T-cell (primary cell): ENCODE data around the gene TRNP1. TPM values are rescaled to one million over a fixed set of nuclear protein-coding genes. Genes with fewer than 3 reads are reported as not detected.
A peak's percentile ranks its signal among the peaks of the same experiment; 100 is the strongest.

Experiments
- ATAC-seq, 4 experiments: fragments of 200-7000 bp in 3 of 4; fragments of 150-1000 bp in 1 of 4; cut with Tn5 transposase; replicated peaks in 1 of 4; 1 replicate in 3 of 4; 2 replicates in 1 of 4; pipeline ENCODE4 v1.10.0; 2021; ENCODE audit warnings: moderate library complexity in 3 of 4, mild to moderate bottlenecking in 2 of 4, moderate number of reproducible peaks in 1 of 4
- CTCF ChIA-PET, 2 donors: fragments of 300-600 bp; sonication (Branson Sonifier 250); formaldehyde crosslinking; loops; one replicate each; lab custom pipeline; 2022; ENCODE audit warnings: antibody characterized with exemption in 2 of 2; lab: Charles Lee
- POLR2A ChIA-PET, 2 donors: fragments of 300-600 bp; sonication (Branson Sonifier 250); formaldehyde crosslinking; loops; one replicate each; lab custom pipeline; 2022; ENCODE audit warnings: antibody characterized with exemption in 2 of 2; lab: Charles Lee
- DNase-seq, 35 experiments: peaks; one replicate each; pipeline versions ENCODE4 v3.0.0 to v3.0.0-alpha.2; 2013 to 2023
- H3K27ac ChIP-seq: one replicate; pipeline ENCODE4 v1.5.1; 2013; ENCODE audit warnings: low read length
- H3K27me3 ChIP-seq, 2 experiments: replicated peaks in 1 of 2; 1 replicate in 1 of 2; 2 replicates in 1 of 2; pipeline versions ENCODE4 v1.6.1 to v1.7.0; 2013; ENCODE audit warnings: low read length in 1 of 2, mixed read lengths in 1 of 2; ENCODE audit not compliant: control insufficient read depth in 2 of 2, insufficient read depth in 2 of 2; ENCODE audit errors: extremely low read depth in 1 of 2
- H3K36me3 ChIP-seq, 2 donors: 1 replicate in 1 of 2; 2 replicates in 1 of 2; pipeline versions ENCODE4 v1.6.1 to v1.7.0; 2013; ENCODE audit warnings: low read length in 1 of 2; ENCODE audit not compliant: control insufficient read depth in 2 of 2, insufficient read depth in 1 of 2; ENCODE audit errors: extremely low read depth in 1 of 2
- H3K4me1 ChIP-seq, 2 experiments: 1 replicate in 1 of 2; 2 replicates in 1 of 2; pipeline versions ENCODE4 v1.6.1 to v1.7.0; 2013; ENCODE audit warnings: low read length in 2 of 2, mixed read lengths in 1 of 2; ENCODE audit not compliant: insufficient read depth in 2 of 2, control insufficient read depth in 1 of 2; ENCODE audit errors: extremely low read depth in 1 of 2
- H3K4me3 ChIP-seq, 2 donors: 1 replicate in 1 of 2; 2 replicates in 1 of 2; pipeline versions ENCODE4 v1.5.1 to v1.7.0; 2013; ENCODE audit warnings: mild to moderate bottlenecking in 2 of 2, low read length in 1 of 2, moderate library complexity in 1 of 2; ENCODE audit not compliant: control insufficient read depth in 1 of 2; ENCODE audit errors: extremely low read depth in 1 of 2
- H3K9me3 ChIP-seq: 2 replicates; pipeline ENCODE4 v1.7.0; 2013
- H3K27ac Mint-ChIP-seq, 2 donors: one replicate each; pipeline ENCODE4 v1.8.0; 2020 to 2021; ENCODE audit warnings: mild to moderate bottlenecking in 2 of 2, mixed read lengths in 2 of 2
- H3K27me3 Mint-ChIP-seq, 2 donors: one replicate each; pipeline ENCODE4 v1.8.0; 2021 to 2022; ENCODE audit warnings: mixed read lengths in 2 of 2
- H3K36me3 Mint-ChIP-seq: one replicate; pipeline ENCODE4 v1.8.0; 2021; ENCODE audit warnings: mixed read lengths
- H3K4me1 Mint-ChIP-seq, 3 donors: one replicate each; pipeline ENCODE4 v1.8.0; 2020 to 2022; ENCODE audit warnings: mixed read lengths in 3 of 3, mild to moderate bottlenecking in 1 of 3
- H3K4me3 Mint-ChIP-seq, 3 donors: one replicate each; pipeline ENCODE4 v1.8.0; 2020 to 2022; ENCODE audit warnings: mild to moderate bottlenecking in 3 of 3, mixed read lengths in 3 of 3, moderate library complexity in 3 of 3
- H3K9me3 Mint-ChIP-seq, 3 donors: one replicate each; pipeline ENCODE4 v1.8.0; 2020 to 2022; ENCODE audit warnings: mixed read lengths in 3 of 3
- WGBS: methylation state at CpG from one replicate; pipeline ENCODE4 v1.1.5; 2013; ENCODE audit warnings: missing lambda C conversion rate; ENCODE audit not compliant: insufficient coverage; 5-methylcytosine and 5-hydroxymethylcytosine counted together
- total RNA-seq, 35 experiments: library from RNA in 6 of 35; stranded (reverse) in 6 of 35; fragments of 120-200 nt in 1 of 35; gene quantifications; one replicate each; pipeline versions ENCODE4 v1.2.1 to v1.2.4 and lab custom pipeline; 2013 to 2026

TRNP1 gene
- total RNA-seq, 5 donors from 2014 or later (not counting 1 experiment from before 2014, with no cell fraction given), result 0.26 to 0.53 (median 0.38) TPM; not detected in 2

DNA sequence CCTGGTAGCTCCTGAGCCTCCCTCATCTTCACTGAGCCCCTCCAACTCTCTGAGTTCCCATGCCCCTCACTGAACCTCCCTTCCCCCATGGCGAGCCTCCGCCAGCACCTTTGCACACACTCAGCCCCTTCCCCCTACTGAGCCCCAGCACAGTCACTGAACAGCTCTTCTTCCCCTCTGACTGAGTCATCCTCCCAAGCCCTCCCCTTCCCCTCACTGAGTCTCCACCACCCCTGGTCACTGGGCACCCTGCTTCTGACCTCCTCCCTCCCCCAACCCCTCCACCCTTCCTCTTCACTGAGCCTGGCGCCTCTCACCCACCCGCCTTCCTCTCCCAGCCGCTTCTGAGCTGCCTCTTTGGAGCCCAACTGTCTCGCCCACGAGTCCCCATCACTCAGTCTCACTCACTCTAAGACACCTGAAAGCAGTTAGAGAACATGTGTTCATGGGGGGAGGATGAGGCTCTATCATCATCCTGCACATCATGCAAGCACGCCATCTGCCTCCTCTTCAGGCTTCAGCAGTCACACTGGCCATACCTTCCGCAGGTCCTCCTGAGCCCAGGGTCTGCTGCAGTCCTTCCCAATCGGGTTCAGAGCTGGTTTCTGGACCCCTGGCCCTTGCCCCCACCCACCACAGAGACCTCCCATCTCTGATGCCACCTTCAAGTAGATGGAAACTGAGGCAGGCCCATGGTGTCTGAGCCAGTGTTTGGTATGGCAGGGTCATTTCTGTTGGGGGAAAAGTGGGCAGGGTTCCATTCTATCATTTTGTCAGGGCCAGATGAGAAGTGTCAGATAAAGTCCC, 2.0 kb upstream of the TRNP1 start:
- Mint-ChIP-seq H3K27me3 (peaks cover 39 to 53% of the 10 kb centered on the region in 2 donors), H3K36me3 (no peaks in the 10 kb centered on the region), H3K9me3 (no peaks in the 10 kb centered on the region), H3K4me1 (peaks cover 6 to 17% (median 16%) of the 10 kb centered on the region in 3 donors), H3K27ac (no peak overlapping the region), H3K4me3 (peak overlapping the region in 1 of 3 donors; percentile 17)
- no peaks in the 10 kb centered on the region for H3K9me3 ChIP-seq
- peaks cover 18 to 61% of the 10 kb centered on the region in 2 experiments for H3K27me3 ChIP-seq
- no peaks in the 10 kb centered on the region for H3K36me3 ChIP-seq
- POLR2A ChIA-PET, result interaction anchor here in 1 of 2 donors (0.6 kb wide), 1 partner anchor 1588 kb away, joined by 15 read pairs; no protein-coding TSS in a partner anchor
- peaks cover 0 to 16% of the 10 kb centered on the region in 2 experiments for H3K4me1 ChIP-seq
- DNase-seq (peak in 2 of 35 experiments; percentile 18 to 37), ATAC-seq (peak in 1 of 4 experiments; percentile 29)
- no peak overlapping the region for H3K4me3 ChIP-seq
- WGBS, result 50% methylated on average over 2 of the region's 10 CpGs
- CTCF ChIA-PET, result interaction anchor here in 1 of 2 donors (0.6 kb wide), 1 partner anchor 575 kb away, joined by 7 read pairs; no protein-coding TSS in a partner anchor
- H3K27ac ChIP-seq, result no peak overlapping the region

GRCh38 chr1:26994020-26994786, 711 bp downstream of the TRNP1 start:
- Histone ChIP-seq H3K4me1 (peaks cover 0 to 26% of the 10 kb centered on the region in 2 experiments), H3K27me3 (peaks cover 16 to 77% of the 10 kb centered on the region in 2 experiments), H3K4me3 (peak overlapping the region; percentile 32 to 50), H3K36me3 (no peaks in the 10 kb centered on the region), H3K27ac (no peak overlapping the region), H3K9me3 (no peaks in the 10 kb centered on the region)
- POLR2A ChIA-PET, result no interaction called here
- peak overlapping the region; percentile 61 to 77 (median 75) for H3K4me3 Mint-ChIP-seq
- CTCF ChIA-PET, result interaction anchor here in 1 of 2 donors (0.6 kb wide), 2 partner anchors 42 to 95 kb away, joined by 3 to 5 read pairs; no protein-coding TSS in a partner anchor
- peaks cover 15 to 23% (median 22%) of the 10 kb centered on the region in 3 donors for H3K4me1 Mint-ChIP-seq
- WGBS, result under 1% methylated on average over 94 of the region's 97 CpGs
- ATAC-seq, result peak; percentile 41 to 64 (median 60)
- H3K27ac Mint-ChIP-seq, result no peak overlapping the region
- peak in 10 of 35 experiments; percentile 10 to 54 (median 30) for DNase-seq
- peaks cover 39 to 62% of the 10 kb centered on the region in 2 donors for H3K27me3 Mint-ChIP-seq
- H3K9me3 Mint-ChIP-seq, result no peaks in the 10 kb centered on the region
- no peaks in the 10 kb centered on the region for H3K36me3 Mint-ChIP-seq

DNA sequence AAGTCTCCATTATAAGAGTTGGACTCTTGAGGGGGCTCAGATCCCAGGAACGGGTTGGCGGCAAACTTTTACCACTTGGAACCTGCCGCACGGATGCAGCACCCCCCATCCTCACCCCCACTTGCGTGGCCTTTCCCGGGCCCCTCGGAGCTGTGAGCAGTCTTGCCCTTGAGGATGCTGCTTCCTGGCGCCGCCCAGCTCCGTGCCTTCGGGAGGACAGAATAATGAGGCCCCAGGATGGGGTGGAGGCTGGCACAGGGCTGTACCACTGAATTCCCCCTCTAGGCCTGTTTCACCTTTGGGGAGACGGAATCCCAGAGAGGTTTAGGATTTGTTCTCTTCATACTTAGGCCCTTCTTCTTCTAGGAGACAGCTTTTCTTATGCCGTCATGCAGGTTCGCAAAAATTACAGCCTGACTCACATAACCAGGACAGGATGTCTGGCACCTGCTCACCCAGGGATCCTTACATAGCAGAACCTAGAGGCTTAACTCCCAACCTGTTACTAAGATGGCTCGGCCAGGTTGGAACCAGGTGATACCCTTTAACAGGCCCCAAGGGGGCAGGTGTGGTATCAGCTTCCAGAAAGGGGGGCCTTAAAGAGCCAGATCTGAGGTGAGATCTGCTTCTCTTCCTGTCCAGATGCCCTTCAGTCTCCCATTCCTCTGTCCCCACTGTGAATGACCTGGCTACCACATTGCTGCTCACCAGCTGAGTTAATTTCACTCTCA, 1.5 kb downstream of the TRNP1 start:
- H3K9me3 Mint-ChIP-seq, result no peaks in the 10 kb centered on the region
- POLR2A ChIA-PET, result no interaction called here
- peak overlapping the region; percentile 19 to 50 for H3K4me3 ChIP-seq
- CTCF ChIA-PET, result interaction anchor here in 1 of 2 donors (0.6 kb wide), 1 partner anchor 9 kb away, joined by 4 read pairs; no protein-coding TSS in a partner anchor
- no peaks in the 10 kb centered on the region for H3K9me3 ChIP-seq
- H3K4me1 ChIP-seq, result peaks cover 0 to 26% of the 10 kb centered on the region in 2 experiments
- peaks cover 16 to 79% of the 10 kb centered on the region in 2 experiments for H3K27me3 ChIP-seq
- H3K36me3 ChIP-seq, result no peaks in the 10 kb centered on the region
- H3K36me3 Mint-ChIP-seq, result no peaks in the 10 kb centered on the region
- no peak overlapping the region for H3K27ac Mint-ChIP-seq
- H3K4me3 Mint-ChIP-seq, result peak overlapping the region; percentile 61 to 77 (median 75)
- peaks cover 15 to 23% (median 22%) of the 10 kb centered on the region in 3 donors for H3K4me1 Mint-ChIP-seq
- peaks cover 35 to 58% of the 10 kb centered on the region in 2 donors for H3K27me3 Mint-ChIP-seq
- no peak overlapping the region for H3K27ac ChIP-seq
- 56% methylated on average over 9 of the region's 15 CpGs for WGBS
- no peak for DNase-seq
- no peak for ATAC-seq

GRCh38 chr1:26996024-26996423, 2.5 kb downstream of the TRNP1 start:
- Mint-ChIP-seq H3K27ac (no peak overlapping the region), H3K9me3 (no peaks in the 10 kb centered on the region), H3K27me3 (peaks cover 27 to 53% of the 10 kb centered on the region in 2 donors), H3K4me1 (peaks cover 15 to 23% (median 22%) of the 10 kb centered on the region in 3 donors), H3K4me3 (no peak overlapping the region), H3K36me3 (no peaks in the 10 kb centered on the region)
- peaks cover 15 to 78% of the 10 kb centered on the region in 2 experiments for H3K27me3 ChIP-seq
- no peaks in the 10 kb centered on the region for H3K36me3 ChIP-seq
- ChIA-PET POLR2A (interaction anchor here in 1 of 2 donors (0.6 kb wide), 1 partner anchor 1322 kb away, joined by 3 read pairs; no protein-coding TSS in a partner anchor), CTCF (interaction anchor here (0.5 to 1.5 kb wide), 4 partner anchors 10 to 1508 kb away, joined by 3 to 5 read pairs (median 3); no protein-coding TSS in a partner anchor)
- peaks cover 0 to 26% of the 10 kb centered on the region in 2 experiments for H3K4me1 ChIP-seq
- WGBS, result no CpG with 5 or more reads among the region's 1 CpG
- H3K9me3 ChIP-seq, result no peaks in the 10 kb centered on the region
- H3K27ac ChIP-seq, result no peak overlapping the region
- no peak for ATAC-seq
- DNase-seq, result no peak
- H3K4me3 ChIP-seq, result no peak overlapping the region

- H3K4me3 ChIP-seq, result no peak overlapping the region
- H3K36me3 ChIP-seq, result no peaks in the 10 kb centered on the region
- POLR2A ChIA-PET, result interaction anchor here in 1 of 2 donors (0.6 to 0.7 kb wide), 2 partner anchors 25 to 281 kb away, joined by 3 to 8 read pairs; no protein-coding TSS in a partner anchor
- peaks cover 0 to 26% of the 10 kb centered on the region in 2 experiments for H3K4me1 ChIP-seq
- ATAC-seq (no peak), DNase-seq (no peak)
- peaks cover 21 to 48% of the 10 kb centered on the region in 2 donors for H3K27me3 Mint-ChIP-seq
- no peaks in the 10 kb centered on the region for H3K9me3 ChIP-seq
- H3K27ac Mint-ChIP-seq, result no peak overlapping the region
- H3K36me3 Mint-ChIP-seq, result no peaks in the 10 kb centered on the region
- CTCF ChIA-PET, result interaction anchor here (0.5 to 1.5 kb wide), 5 partner anchors 10 to 1509 kb away, joined by 3 to 7 read pairs (median 4); no protein-coding TSS in a partner anchor
- H3K4me1 Mint-ChIP-seq, result peaks cover 15 to 20% (median 19%) of the 10 kb centered on the region in 3 donors
- H3K9me3 Mint-ChIP-seq, result no peaks in the 10 kb centered on the region
- H3K27ac ChIP-seq, result no peak overlapping the region
- 100% methylated on average over 1 of the region's 4 CpGs for WGBS
- H3K27me3 ChIP-seq, result peaks cover 12 to 77% of the 10 kb centered on the region in 2 experiments
- H3K4me3 Mint-ChIP-seq, result no peak overlapping the region
Measured at GRCh38 chr1:26996665-26997064, 3.2 kb downstream of the TRNP1 start.
